Lower lobe of right lung (tissue), 2 donors: ENCODE results near the gene COL23A1. TPM values are rescaled to one million over a fixed set of nuclear protein-coding genes. Genes with fewer than 3 reads are reported as not detected.

Source experiments
- ATAC-seq, 2 donors: fragments of 200-7000 bp; cut with Tn5 transposase; one replicate each; pipeline ENCODE4 v1.9.1; 2020 to 2022; ENCODE audit warnings: mild to moderate bottlenecking in 2 of 2, moderate library complexity in 2 of 2
- DNase-seq: peaks from one replicate; pipeline ENCODE4 v3.0.0-alpha.2; 2020
- H3K27ac ChIP-seq: fragments of 200-600 bp; one replicate; pipeline ENCODE4 v1.8.0; 2022
- H3K27me3 ChIP-seq: fragments of 200-600 bp; one replicate; pipeline ENCODE4 v1.8.0; 2022; ENCODE audit warnings: low read depth
- H3K36me3 ChIP-seq: fragments of 200-600 bp; one replicate; pipeline ENCODE4 v1.8.0; 2022; ENCODE audit warnings: mild to moderate bottlenecking
- H3K4me1 ChIP-seq: fragments of 200-600 bp; one replicate; pipeline ENCODE4 v1.8.0; 2022
- H3K4me3 ChIP-seq: fragments of 200-600 bp; one replicate; pipeline ENCODE4 v1.8.0; 2022; ENCODE audit warnings: mild to moderate bottlenecking
- H3K9me3 ChIP-seq: fragments of 200-600 bp; one replicate; pipeline ENCODE4 v1.8.0; 2022
- CTCF ChIP-seq: fragments of 200-600 bp; IDR thresholded peaks from one replicate; pipeline ENCODE4 v1.8.0; 2022; ENCODE audit warnings: antibody characterized with exemption, mild to moderate bottlenecking
- intact Hi-C: fragments of 100-400 bp; cut with DNase I; formaldehyde crosslinking; loops from one replicate; pipeline ENCODE4 v1.11.0; 2022
- total RNA-seq: library from RNA; stranded (reverse); fragmentation: NEBNext Ultra II Directional; extraction: Animal tissue kit (Norgen Biotek cat#: 25700); gene quantifications from one replicate; pipeline ENCODE4 v1.2.1, GENCODE V29; 2021
- donor health status: DM: no; HTN: yes; CAD: no; lungs with severe emphysema.

The COL23A1 gene
- total RNA-seq, 1 donor from 2014 or later = 1.2 TPM

- Histone ChIP-seq H3K27me3 (no peaks in the 10 kb centered on the region), H3K4me1 (no peaks in the 10 kb centered on the region), H3K9me3 (no peaks in the 10 kb centered on the region), H3K36me3 (no peaks in the 10 kb centered on the region), H3K4me3 (no peak overlapping the region), H3K27ac (no peak overlapping the region)
- TF ChIP-seq CTCF = no peak
- intact Hi-C loops = no loop called here
- no peak for DNase-seq
- ATAC-seq = peak; percentile 49 to 73
These were observed 340.8 kb downstream of the COL23A1 start for GRCh38 chr5:178249191-178249989.

GRCh38 chr5:178248750-178249149 lies 341.4 kb downstream of the COL23A1 start:
- H3K27ac ChIP-seq = no peak overlapping the region
- TF ChIP-seq CTCF = no peak
- DNase-seq (no peak), ATAC-seq (peak in 1 of 2 donors; percentile 11)
- intact Hi-C loops = no loop called here
- no peaks in the 10 kb centered on the region for H3K27me3 ChIP-seq
- no peak overlapping the region for H3K4me3 ChIP-seq
- H3K36me3 ChIP-seq = no peaks in the 10 kb centered on the region
- H3K9me3 ChIP-seq = no peaks in the 10 kb centered on the region
- no peaks in the 10 kb centered on the region for H3K4me1 ChIP-seq

GRCh38 chr5:178247481-178248456 lies 342.4 kb downstream of the COL23A1 start:
- no peak overlapping the region for H3K4me3 ChIP-seq
- TF ChIP-seq CTCF = no peak
- H3K27me3 ChIP-seq = no peaks in the 10 kb centered on the region
- no peak overlapping the region for H3K27ac ChIP-seq
- intact Hi-C loops = no loop called here
- no peak for DNase-seq
- H3K36me3 ChIP-seq = no peaks in the 10 kb centered on the region
- no peak for ATAC-seq
- no peaks in the 10 kb centered on the region for H3K9me3 ChIP-seq
- no peaks in the 10 kb centered on the region for H3K4me1 ChIP-seq

GRCh38 chr5:178246624-178247279 lies 343.4 kb downstream of the COL23A1 start:
- Histone ChIP-seq H3K27me3 (no peaks in the 10 kb centered on the region), H3K4me1 (peaks cover 3% of the 10 kb centered on the region), H3K36me3 (no peaks in the 10 kb centered on the region), H3K4me3 (no peak overlapping the region), H3K9me3 (no peaks in the 10 kb centered on the region), H3K27ac (no peak overlapping the region)
- DNase-seq = no peak
- no peak for TF ChIP-seq CTCF
- intact Hi-C loops = no loop called here
- ATAC-seq = no peak

GRCh38 chr5:178245389-178245788 lies 344.8 kb downstream of the COL23A1 start:
- TF ChIP-seq CTCF = no peak
- Histone ChIP-seq H3K36me3 (no peaks in the 10 kb centered on the region), H3K27ac (no peak overlapping the region), H3K9me3 (no peaks in the 10 kb centered on the region), H3K4me1 (peaks cover 16% of the 10 kb centered on the region), H3K4me3 (no peak overlapping the region), H3K27me3 (no peaks in the 10 kb centered on the region)
- no peak for ATAC-seq
- intact Hi-C loops = no loop called here
- no peak for DNase-seq
